Stimulated activated CD8-positive, alpha-beta memory T cell treated with anti-CD3 and anti-CD28 coated beads, Interleukin-4, amount 100 ng/mL, for 24 hours (primary cell): ENCODE measurements around the gene UVSSA.
"Not testable (repeated sequence)": the region's sequence is repeated elsewhere in the genome, so short reads cannot be mapped to it uniquely, and the experiment has no call there.

Source experiments
- DNase-seq: peaks from one replicate; pipeline ENCODE4 v3.0.0-alpha.2; 2020; ENCODE audit warnings: low read depth

UVSSA gene

DNA sequence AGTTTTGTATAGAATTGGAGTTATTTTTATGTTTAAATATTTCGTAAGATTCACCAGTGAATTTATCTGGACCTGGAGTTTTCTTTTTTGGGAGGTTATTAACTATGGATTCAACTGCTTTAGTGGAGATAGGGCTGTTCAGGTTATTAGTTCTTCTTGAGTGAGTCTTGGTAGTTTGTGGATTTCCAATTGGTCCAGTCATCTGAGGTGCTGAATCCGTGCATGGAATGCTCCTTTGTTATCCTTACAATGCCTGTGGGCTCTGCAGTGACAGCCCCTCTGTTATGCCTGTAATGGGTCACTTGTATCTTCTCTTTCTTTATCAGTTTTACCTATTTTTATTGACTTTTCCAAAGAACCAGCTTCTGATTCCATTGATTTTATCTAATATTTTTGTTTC lies 74.6 kb downstream of the UVSSA start:
- DNase-seq, result no peak

DNA sequence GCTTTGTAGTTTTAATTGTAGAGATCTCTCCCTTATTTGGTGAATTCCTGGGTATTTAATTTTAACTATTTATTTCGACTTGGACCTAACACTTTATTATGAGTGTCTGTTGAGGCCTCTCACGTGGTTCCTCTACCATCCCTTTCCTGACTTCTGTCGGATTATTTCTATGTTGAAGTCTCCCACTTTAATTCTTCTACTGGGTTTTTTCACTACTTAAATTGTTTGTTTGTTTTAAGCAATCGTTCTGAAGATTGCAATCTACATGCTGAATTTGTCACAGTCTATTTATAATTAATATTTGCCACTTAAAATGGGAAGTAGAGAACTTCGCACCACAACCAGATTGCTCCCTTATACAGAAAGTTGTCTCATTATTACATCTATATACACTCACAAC lies 80.0 kb downstream of the UVSSA start:
- DNase-seq, result no peak

DNA sequence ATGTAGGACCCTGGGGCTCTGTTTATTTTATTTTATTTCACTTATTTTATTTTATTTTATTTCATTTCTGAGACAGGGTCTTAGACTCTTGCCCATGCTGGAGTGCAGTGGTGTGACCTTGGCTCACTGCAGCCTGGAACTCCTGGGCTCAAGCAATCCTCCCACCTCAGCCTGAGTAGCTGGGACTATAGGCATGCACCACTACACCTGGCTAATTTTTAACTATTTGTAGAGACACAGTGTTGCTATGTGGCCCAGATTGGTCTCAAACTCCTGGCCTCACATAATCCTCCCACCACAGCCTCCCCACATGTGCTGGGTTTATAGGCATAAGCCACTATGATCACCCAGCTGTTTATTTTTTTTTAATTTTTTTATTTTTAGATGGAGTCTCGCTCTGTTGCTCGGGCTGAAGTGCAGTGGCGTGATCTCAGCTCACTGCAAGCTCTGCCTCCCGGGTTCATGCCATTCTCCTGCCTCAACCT lies 96.7 kb downstream of the UVSSA start:
- not testable (repeated sequence) for DNase-seq
